Spinal cord (tissue), 10 donors: ENCODE measurements around the gene EFNA5. TPM values are rescaled to one million over a fixed set of nuclear protein-coding genes. Genes with fewer than 3 reads are reported as not detected.

Experiments used
- DNase-seq, 6 donors: peaks; one replicate each; pipeline versions ENCODE4 v3.0.0 to v3.0.0-alpha.2; 2013 to 2015; ENCODE audit warnings: low spot score in 6 of 6, low read depth in 4 of 6
- H3K27ac ChIP-seq: one replicate; pipeline ENCODE4 v1.5.1; 2013; ENCODE audit warnings: low read depth, low read length, control low read depth
- H3K27me3 ChIP-seq: one replicate; pipeline ENCODE4 v1.6.1; 2013; ENCODE audit warnings: low read length; ENCODE audit not compliant: control insufficient read depth, insufficient read depth
- H3K36me3 ChIP-seq: one replicate; pipeline ENCODE4 v1.6.1; 2013; ENCODE audit warnings: low read length; ENCODE audit not compliant: control insufficient read depth, insufficient read depth
- H3K4me1 ChIP-seq: one replicate; pipeline ENCODE4 v1.6.1; 2013; ENCODE audit warnings: low read length; ENCODE audit not compliant: control insufficient read depth, insufficient read depth
- H3K4me3 ChIP-seq: one replicate; pipeline ENCODE4 v1.5.1; 2013; ENCODE audit warnings: low read depth, low read length, control low read depth
- H3K9me3 ChIP-seq: one replicate; pipeline ENCODE4 v1.6.1; 2013; ENCODE audit warnings: low read length; ENCODE audit not compliant: control insufficient read depth, insufficient read depth
- WGBS: methylation state at CpG from one replicate; pipeline ENCODE4 v1.1.5; 2013; ENCODE audit warnings: missing lambda C conversion rate; ENCODE audit not compliant: insufficient coverage; 5-methylcytosine and 5-hydroxymethylcytosine counted together
- polyA plus RNA-seq, 2 donors: library from polyadenylated mRNA; unstranded; fragments of 120-200 nt; gene quantifications; one replicate each; pipeline ENCODE4 v1.2.1, GENCODE V29; 2013; ENCODE audit not compliant: insufficient read length in 2 of 2
- total RNA-seq, 2 donors: library from RNA; depleted of rRNA in 1 of 2; stranded (reverse); fragments of 120-200 nt in 1 of 2; fragments of >200 nt in 1 of 2; gene quantifications; one replicate each; pipeline versions ENCODE4 v1.2.3 to v1.2.4, GENCODE V29; 2013 to 2014
- donor health status: healthy.

The EFNA5 gene
- total and polyA plus RNA-seq, 4 donors: 11.7 to 17.7 (median 17.1) TPM

GRCh38 chr5:107666051-107666655, 4.6 kb downstream of the EFNA5 start:
- DNase-seq: no peak

GRCh38 chr5:107665036-107665570, 5.6 kb downstream of the EFNA5 start:
- Histone ChIP-seq H3K9me3 (no peaks in the 10 kb centered on the region), H3K36me3 (no peaks in the 10 kb centered on the region), H3K27ac (no peak overlapping the region), H3K4me3 (no peak overlapping the region), H3K27me3 (peaks cover 15% of the 10 kb centered on the region), H3K4me1 (peaks cover 13% of the 10 kb centered on the region)
- peak in 1 of 6 donors; percentile 28 for DNase-seq
- no CpG with 5 or more reads among the region's 2 CpGs for WGBS

More at GRCh38 chr5:107666051-107666655, 4.6 kb downstream of the EFNA5 start:
- no peak overlapping the region for H3K4me3 ChIP-seq
- no CpG with 5 or more reads among the region's 3 CpGs for WGBS
- H3K27ac ChIP-seq: no peak overlapping the region
- peaks cover 15% of the 10 kb centered on the region for H3K27me3 ChIP-seq
- no peaks in the 10 kb centered on the region for H3K9me3 ChIP-seq
- peaks cover 20% of the 10 kb centered on the region for H3K4me1 ChIP-seq
- H3K36me3 ChIP-seq: peaks cover 3% of the 10 kb centered on the region

GRCh38 chr5:107663697-107664096, 7.0 kb downstream of the EFNA5 start:
- Histone ChIP-seq H3K9me3 (no peaks in the 10 kb centered on the region), H3K4me1 (no peaks in the 10 kb centered on the region), H3K36me3 (no peaks in the 10 kb centered on the region), H3K27me3 (peaks cover under 1% of the 10 kb centered on the region), H3K27ac (no peak overlapping the region), H3K4me3 (no peak overlapping the region)
- no CpG with 5 or more reads among the region's 1 CpG for WGBS
- no peak for DNase-seq

- Histone ChIP-seq H3K27me3 (no peaks in the 10 kb centered on the region), H3K36me3 (no peaks in the 10 kb centered on the region), H3K9me3 (no peaks in the 10 kb centered on the region), H3K27ac (no peak overlapping the region), H3K4me3 (no peak overlapping the region), H3K4me1 (no peaks in the 10 kb centered on the region)
- no CpG with 5 or more reads among the region's 1 CpG for WGBS
- DNase-seq: no peak
Observed at GRCh38 chr5:107661650-107662044, 9.1 kb downstream of the EFNA5 start.

- Histone ChIP-seq H3K4me3 (no peak overlapping the region), H3K36me3 (no peaks in the 10 kb centered on the region), H3K9me3 (no peaks in the 10 kb centered on the region), H3K27ac (no peak overlapping the region), H3K27me3 (no peaks in the 10 kb centered on the region), H3K4me1 (no peaks in the 10 kb centered on the region)
- no peak for DNase-seq
- WGBS: 49% methylated on average over 2 of the region's 7 CpGs
Observed at GRCh38 chr5:107661038-107661649, 9.6 kb downstream of the EFNA5 start.

GRCh38 chr5:107658528-107658927, 12.2 kb downstream of the EFNA5 start:
- Histone ChIP-seq H3K27me3 (no peaks in the 10 kb centered on the region), H3K27ac (no peak overlapping the region), H3K4me3 (no peak overlapping the region), H3K36me3 (no peaks in the 10 kb centered on the region), H3K4me1 (no peaks in the 10 kb centered on the region), H3K9me3 (no peaks in the 10 kb centered on the region)
- whole genome bisulfite sequencing: 100% methylated on average over 3 of the region's 5 CpGs
- no peak for DNase-seq

- H3K36me3 ChIP-seq: no peaks in the 10 kb centered on the region
- DNase-seq: no peak
- H3K27me3 ChIP-seq: no peaks in the 10 kb centered on the region
- H3K4me1 ChIP-seq: no peaks in the 10 kb centered on the region
- H3K4me3 ChIP-seq: no peak overlapping the region
- no peak overlapping the region for H3K27ac ChIP-seq
- H3K9me3 ChIP-seq: no peaks in the 10 kb centered on the region
- WGBS: 56% methylated on average over 2 of the region's 3 CpGs
Observed at GRCh38 chr5:107655831-107656230, 14.9 kb downstream of the EFNA5 start.

GRCh38 chr5:107654827-107655226, 15.9 kb downstream of the EFNA5 start:
- no peak overlapping the region for H3K4me3 ChIP-seq
- DNase-seq: no peak
- H3K27ac ChIP-seq: no peak overlapping the region
- no peaks in the 10 kb centered on the region for H3K9me3 ChIP-seq
- no peaks in the 10 kb centered on the region for H3K4me1 ChIP-seq
- H3K27me3 ChIP-seq: no peaks in the 10 kb centered on the region
- no peaks in the 10 kb centered on the region for H3K36me3 ChIP-seq
- no CpG with 5 or more reads among the region's 1 CpG for WGBS

GRCh38 chr5:107653685-107654084, 17.1 kb downstream of the EFNA5 start:
- no peaks in the 10 kb centered on the region for H3K9me3 ChIP-seq
- WGBS: no CpG with 5 or more reads among the region's 2 CpGs
- no peaks in the 10 kb centered on the region for H3K27me3 ChIP-seq
- no peak for DNase-seq
- H3K4me3 ChIP-seq: no peak overlapping the region
- no peaks in the 10 kb centered on the region for H3K36me3 ChIP-seq
- no peaks in the 10 kb centered on the region for H3K4me1 ChIP-seq
- no peak overlapping the region for H3K27ac ChIP-seq
